ENCODE data around the gene WDR74.

- TF ChIP-seq POLR2A (IDR thresholded peaks at IDR 0.05) (no peak), CTCF (IDR thresholded peaks at IDR 0.05) (no peak)
Measured at GRCh38 chr11:62882788-62883501, 43.6 kb upstream of the WDR74 start.
